Neural progenitor cell (in vitro differentiated cells): ENCODE results near the gene UBE2F. TPM values are rescaled to one million over a fixed set of nuclear protein-coding genes. Genes with fewer than 3 reads are reported as not detected.

Experiments
- DNase-seq: peaks from one replicate; pipeline ENCODE4 v3.0.0-alpha.2; 2016; ENCODE audit warnings: low spot score
- H2AFZ ChIP-seq: fragments of 200-600 bp; sonication (generic); replicated peaks from 2 replicates; pipeline ENCODE4 v1.6.1; 2016; ENCODE audit warnings: antibody characterized with exemption
- H3F3A ChIP-seq: fragments of 200-600 bp; sonication (generic); 2 replicates; pipeline ENCODE4 v1.6.1; 2016; ENCODE audit warnings: antibody characterized with exemption, low read depth
- H3K27ac ChIP-seq: fragments of 200-600 bp; sonication (generic); 2 replicates; pipeline ENCODE4 v1.5.1; 2016; ENCODE audit warnings: mild to moderate bottlenecking
- H3K27me3 ChIP-seq: fragments of 200-600 bp; sonication (generic); 2 replicates; pipeline ENCODE4 v1.6.1; 2016; ENCODE audit warnings: mild to moderate bottlenecking, moderate library complexity
- H3K36me3 ChIP-seq: fragments of 200-600 bp; sonication (generic); 2 replicates; pipeline ENCODE4 v1.5.1; 2016
- H3K4me1 ChIP-seq: fragments of 200-600 bp; sonication (generic); 2 replicates; pipeline ENCODE4 v1.6.1; 2016; ENCODE audit warnings: mixed run types
- H3K4me2 ChIP-seq: fragments of 200-600 bp; sonication (generic); 2 replicates; pipeline ENCODE4 v1.6.1; 2016
- H3K4me3 ChIP-seq: fragments of 200-600 bp; sonication (generic); 2 replicates; pipeline ENCODE4 v1.5.1; 2016
- H3K79me2 ChIP-seq: fragments of 200-600 bp; sonication (generic); 2 replicates; pipeline ENCODE4 v1.6.1; 2016; ENCODE audit warnings: low read depth
- H3K9ac ChIP-seq: fragments of 200-600 bp; sonication (generic); 2 replicates; pipeline ENCODE4 v1.6.1; 2016
- H3K9me3 ChIP-seq: fragments of 200-600 bp; sonication (generic); 2 replicates; pipeline ENCODE4 v1.5.1; 2016; ENCODE audit warnings: low read depth
- H4K20me1 ChIP-seq: fragments of 200-600 bp; sonication (generic); 2 replicates; pipeline ENCODE4 v1.6.1; 2016; ENCODE audit warnings: low read depth
- H3K27ac Mint-ChIP-seq: 3 replicates; pipeline ENCODE4 v1.8.0; 2021; ENCODE audit warnings: mixed read lengths
- H3K27me3 Mint-ChIP-seq: 2 replicates; pipeline ENCODE4 v1.8.0; 2022; ENCODE audit warnings: low read depth, mild to moderate bottlenecking, inconsistent platforms, moderate library complexity, mixed read lengths; ENCODE audit not compliant: insufficient read depth
- H3K36me3 Mint-ChIP-seq: 3 replicates; pipeline ENCODE4 v1.8.0; 2021; ENCODE audit warnings: mixed read lengths
- H3K4me1 Mint-ChIP-seq: 3 replicates; pipeline ENCODE4 v1.8.0; 2021; ENCODE audit warnings: mixed read lengths
- H3K4me3 Mint-ChIP-seq: 3 replicates; pipeline ENCODE4 v1.8.0; 2021; ENCODE audit warnings: mild to moderate bottlenecking, moderate library complexity, mixed read lengths
- H3K9me3 Mint-ChIP-seq: 3 replicates; pipeline ENCODE4 v1.8.0; 2020; ENCODE audit warnings: mixed read lengths
- CTCF ChIP-seq: fragments of 200-600 bp; sonication (generic); IDR thresholded peaks from 2 replicates; pipeline ENCODE4 v1.5.1; 2017; ENCODE audit warnings: antibody characterized with exemption, mild to moderate bottlenecking
- EZH2 ChIP-seq: fragments of 200-600 bp; sonication (generic); IDR thresholded peaks from 2 replicates; pipeline ENCODE4 v1.6.1; 2017; ENCODE audit warnings: antibody characterized with exemption, mild to moderate bottlenecking, moderate library complexity
- EZH2phosphoT487 ChIP-seq: fragments of 200-600 bp; sonication (generic); IDR thresholded peaks from 2 replicates; pipeline ENCODE4 v1.6.1; 2017; ENCODE audit warnings: antibody characterized with exemption
- total RNA-seq: library from RNA; depleted of rRNA; stranded (reverse); fragments of >200 nt; gene quantifications from 2 replicates; pipeline ENCODE4 v1.2.3, GENCODE V29; 2015; ENCODE audit warnings: low replicate concordance

The UBE2F gene
- total RNA-seq, 1 donor from 2014 or later: 77.4 TPM

GRCh38 chr2:237939251-237939650 is 27.6 kb upstream of the UBE2F start:
- H3K9ac ChIP-seq: no peak overlapping the region
- TF ChIP-seq EZH2phosphoT487 (no peak), EZH2 (no peak), CTCF (no peak)
- no peaks in the 10 kb centered on the region for H3F3A ChIP-seq
- Mint-ChIP-seq H3K27me3 (peaks cover 10% of the 10 kb centered on the region), H3K4me1 (no peaks in the 10 kb centered on the region), H3K36me3 (no peaks in the 10 kb centered on the region), H3K27ac (no peak overlapping the region), H3K4me3 (no peak overlapping the region), H3K9me3 (peaks cover 2% of the 10 kb centered on the region)
- no peaks in the 10 kb centered on the region for H3K79me2 ChIP-seq
- no peak overlapping the region for H2AFZ ChIP-seq
- H3K4me3 ChIP-seq: no peak overlapping the region
- H3K27ac ChIP-seq: no peak overlapping the region
- no peaks in the 10 kb centered on the region for H4K20me1 ChIP-seq
- no peaks in the 10 kb centered on the region for H3K4me1 ChIP-seq
- no peaks in the 10 kb centered on the region for H3K27me3 ChIP-seq
- no peak overlapping the region for H3K4me2 ChIP-seq
- no peaks in the 10 kb centered on the region for H3K9me3 ChIP-seq
- no peaks in the 10 kb centered on the region for H3K36me3 ChIP-seq
- no peak for DNase-seq

DNA sequence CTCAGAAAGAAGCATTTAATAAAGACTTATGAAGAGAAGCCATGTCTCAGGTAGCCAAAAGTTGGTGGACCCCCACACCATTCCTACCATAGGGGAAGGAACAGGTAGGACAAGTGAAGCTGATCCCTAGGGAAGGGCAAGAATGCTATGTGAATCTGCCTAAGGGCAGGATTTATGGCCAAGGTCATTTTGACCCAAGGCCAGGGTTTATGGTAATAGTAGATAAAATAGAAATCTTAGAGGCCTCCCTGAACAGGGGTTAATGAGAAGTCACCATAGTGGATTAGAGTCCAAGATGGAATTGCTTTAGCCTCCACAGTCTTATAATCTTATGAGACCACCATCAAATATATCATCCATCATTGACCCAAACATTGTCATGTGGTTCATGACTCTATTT is 26.0 kb upstream of the UBE2F start:
- no peaks in the 10 kb centered on the region for H3K36me3 ChIP-seq
- no peak overlapping the region for H2AFZ ChIP-seq
- no peaks in the 10 kb centered on the region for H3K9me3 ChIP-seq
- no peaks in the 10 kb centered on the region for H4K20me1 ChIP-seq
- no peak overlapping the region for H3K27ac ChIP-seq
- no peak overlapping the region for H3K4me2 ChIP-seq
- Mint-ChIP-seq H3K27me3 (peaks cover 11% of the 10 kb centered on the region), H3K27ac (no peak overlapping the region), H3K4me3 (no peak overlapping the region), H3K9me3 (peaks cover 12% of the 10 kb centered on the region), H3K4me1 (no peaks in the 10 kb centered on the region), H3K36me3 (no peaks in the 10 kb centered on the region)
- H3F3A ChIP-seq: no peaks in the 10 kb centered on the region
- TF ChIP-seq EZH2phosphoT487: no peak
- TF ChIP-seq CTCF: no peak
- TF ChIP-seq EZH2: no peak
- DNase-seq: no peak
- no peaks in the 10 kb centered on the region for H3K79me2 ChIP-seq
- H3K4me1 ChIP-seq: no peaks in the 10 kb centered on the region
- H3K4me3 ChIP-seq: no peak overlapping the region
- no peaks in the 10 kb centered on the region for H3K27me3 ChIP-seq
- H3K9ac ChIP-seq: no peak overlapping the region

DNA sequence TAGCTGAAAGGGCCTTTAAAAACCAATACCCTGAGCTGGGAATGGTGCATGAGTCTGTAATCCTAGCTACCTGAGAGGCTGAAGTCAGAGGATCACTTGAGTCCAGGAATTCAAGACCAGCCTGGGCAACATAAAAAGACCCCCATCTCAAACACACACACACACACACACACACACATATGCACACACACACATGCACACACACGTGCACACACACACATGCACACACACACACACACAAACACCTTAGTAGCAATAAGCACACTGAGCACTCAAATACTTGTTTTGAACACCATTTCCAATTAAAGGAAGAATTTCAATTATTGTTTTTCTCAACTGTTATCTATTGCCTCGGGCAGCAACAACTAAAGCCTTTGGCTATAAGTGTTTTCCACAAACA is 25.6 kb upstream of the UBE2F start:
- Histone ChIP-seq H3K9me3 (no peaks in the 10 kb centered on the region), H4K20me1 (no peaks in the 10 kb centered on the region), H3K4me1 (no peaks in the 10 kb centered on the region), H3K9ac (no peak overlapping the region), H2AFZ (no peak overlapping the region), H3K27me3 (no peaks in the 10 kb centered on the region), H3K27ac (no peak overlapping the region), H3K4me2 (no peak overlapping the region), H3F3A (no peaks in the 10 kb centered on the region), H3K4me3 (no peak overlapping the region), H3K79me2 (no peaks in the 10 kb centered on the region), H3K36me3 (no peaks in the 10 kb centered on the region)
- Mint-ChIP-seq H3K27me3 (peaks cover 11% of the 10 kb centered on the region), H3K27ac (no peak overlapping the region), H3K4me1 (no peaks in the 10 kb centered on the region), H3K9me3 (peaks cover 12% of the 10 kb centered on the region), H3K36me3 (no peaks in the 10 kb centered on the region), H3K4me3 (no peak overlapping the region)
- TF ChIP-seq CTCF (no peak), EZH2 (no peak), EZH2phosphoT487 (no peak)
- DNase-seq: no peak
